PFSK-1 (cell line): ENCODE results near the gene PDCD6IP.

ENCODE experiments used
- TAF1 ChIP-seq: IDR thresholded peaks from 2 replicates; pipeline ENCODE4 v1.6.1; 2012; ENCODE audit warnings: low read length, control low read depth, borderline replicate concordance; ENCODE audit not compliant: insufficient read depth
- TF ChIP-seq, protein P1 (sequence below), 2 experiments: IDR thresholded peaks; 2 replicates each; pipeline versions ENCODE4 v1.6.1 to v1.8.0; 2011 to 2012; ENCODE audit warnings: low read depth in 2 of 2, low read length in 2 of 2, control low read depth in 1 of 2, inconsistent platforms in 1 of 2, mild to moderate bottlenecking in 1 of 2, moderate library complexity in 1 of 2; ENCODE audit not compliant: insufficient read depth in 1 of 2

DNA sequence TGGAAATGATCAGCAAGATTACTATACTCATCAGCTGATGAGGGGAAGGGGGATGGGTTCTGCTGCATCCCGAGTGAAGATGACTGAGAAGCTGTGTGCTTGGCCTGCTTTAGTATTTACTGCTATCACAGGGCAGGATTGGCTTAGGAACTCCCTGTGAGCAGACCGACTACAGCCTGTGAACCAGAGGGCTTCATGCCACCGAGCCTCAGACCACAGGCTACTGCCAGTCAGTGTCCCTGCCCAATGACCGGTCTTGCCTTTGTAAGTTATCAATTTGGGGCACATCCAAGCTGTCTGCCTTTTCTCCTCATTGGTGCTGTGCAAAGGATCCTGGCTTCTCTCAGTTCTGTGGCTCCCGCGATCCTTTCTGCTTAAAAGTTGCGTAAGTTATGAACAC lies 71.5 kb downstream of the PDCD6IP start:
- TF ChIP-seq, protein P1, sequence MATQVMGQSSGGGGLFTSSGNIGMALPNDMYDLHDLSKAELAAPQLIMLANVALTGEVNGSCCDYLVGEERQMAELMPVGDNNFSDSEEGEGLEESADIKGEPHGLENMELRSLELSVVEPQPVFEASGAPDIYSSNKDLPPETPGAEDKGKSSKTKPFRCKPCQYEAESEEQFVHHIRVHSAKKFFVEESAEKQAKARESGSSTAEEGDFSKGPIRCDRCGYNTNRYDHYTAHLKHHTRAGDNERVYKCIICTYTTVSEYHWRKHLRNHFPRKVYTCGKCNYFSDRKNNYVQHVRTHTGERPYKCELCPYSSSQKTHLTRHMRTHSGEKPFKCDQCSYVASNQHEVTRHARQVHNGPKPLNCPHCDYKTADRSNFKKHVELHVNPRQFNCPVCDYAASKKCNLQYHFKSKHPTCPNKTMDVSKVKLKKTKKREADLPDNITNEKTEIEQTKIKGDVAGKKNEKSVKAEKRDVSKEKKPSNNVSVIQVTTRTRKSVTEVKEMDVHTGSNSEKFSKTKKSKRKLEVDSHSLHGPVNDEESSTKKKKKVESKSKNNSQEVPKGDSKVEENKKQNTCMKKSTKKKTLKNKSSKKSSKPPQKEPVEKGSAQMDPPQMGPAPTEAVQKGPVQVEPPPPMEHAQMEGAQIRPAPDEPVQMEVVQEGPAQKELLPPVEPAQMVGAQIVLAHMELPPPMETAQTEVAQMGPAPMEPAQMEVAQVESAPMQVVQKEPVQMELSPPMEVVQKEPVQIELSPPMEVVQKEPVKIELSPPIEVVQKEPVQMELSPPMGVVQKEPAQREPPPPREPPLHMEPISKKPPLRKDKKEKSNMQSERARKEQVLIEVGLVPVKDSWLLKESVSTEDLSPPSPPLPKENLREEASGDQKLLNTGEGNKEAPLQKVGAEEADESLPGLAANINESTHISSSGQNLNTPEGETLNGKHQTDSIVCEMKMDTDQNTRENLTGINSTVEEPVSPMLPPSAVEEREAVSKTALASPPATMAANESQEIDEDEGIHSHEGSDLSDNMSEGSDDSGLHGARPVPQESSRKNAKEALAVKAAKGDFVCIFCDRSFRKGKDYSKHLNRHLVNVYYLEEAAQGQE (IDR thresholded peaks at IDR 0.05; ENCODE audit: insufficient read depth in 1 of 2, low read depth in 2 of 2, low read length in 2 of 2): no peak
- no peak for TF ChIP-seq TAF1
